ENCODE results near the gene PSG6.
"Not testable (repeated sequence)": the region's sequence is repeated elsewhere in the genome, so short reads cannot be mapped to it uniquely, and the experiment has no call there.

The PSG6 gene

DNA sequence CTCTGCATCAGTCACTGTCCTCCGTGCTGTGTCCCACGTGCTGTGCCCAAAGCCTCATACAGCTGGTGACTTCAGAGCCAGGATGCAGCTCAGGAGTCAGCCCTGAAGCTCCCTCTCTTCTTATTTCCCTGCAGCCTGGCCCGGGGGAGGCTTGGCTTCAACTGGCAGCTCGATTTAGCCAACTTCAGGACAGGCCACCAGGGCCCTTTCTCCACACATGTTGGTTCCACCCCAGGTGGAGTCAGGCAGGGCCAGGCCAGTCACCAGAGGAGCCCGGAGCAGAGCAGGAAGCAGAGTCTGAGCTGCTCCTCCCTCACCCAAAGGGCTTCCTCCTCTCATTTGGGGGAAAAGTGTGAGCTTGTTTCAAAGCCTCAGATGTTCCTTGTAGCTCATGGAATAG is 11.5 kb downstream of the PSG6 start:
- not testable (repeated sequence) for DNase-seq

GRCh38 chr19:42900561-42900960 is 17.1 kb downstream of the PSG6 start:
- not testable (repeated sequence) for DNase-seq

DNA sequence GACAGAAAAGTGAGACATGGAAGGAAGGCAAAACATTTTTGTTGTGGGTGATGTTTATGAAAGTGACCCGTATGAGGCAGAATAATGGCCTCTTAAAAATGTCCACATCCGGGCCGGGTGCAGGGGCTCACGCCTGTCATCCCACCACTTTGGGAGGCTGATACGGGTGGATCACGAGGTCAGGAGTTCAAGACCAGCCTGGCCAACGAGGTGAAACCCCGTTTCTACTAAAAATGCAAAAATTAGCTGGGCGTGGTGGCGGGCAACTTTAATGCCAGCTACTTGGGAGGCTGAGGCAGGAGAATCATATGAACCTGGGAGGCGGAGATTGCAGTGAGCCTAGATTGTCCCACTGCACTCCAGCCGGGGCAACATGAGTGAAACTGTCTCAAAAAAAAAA is 18.0 kb downstream of the PSG6 start:
- DNase-seq = not testable (repeated sequence)

- DNase-seq = not testable (repeated sequence)
Measured at GRCh38 chr19:42899110-42899509, 18.6 kb downstream of the PSG6 start.

DNA sequence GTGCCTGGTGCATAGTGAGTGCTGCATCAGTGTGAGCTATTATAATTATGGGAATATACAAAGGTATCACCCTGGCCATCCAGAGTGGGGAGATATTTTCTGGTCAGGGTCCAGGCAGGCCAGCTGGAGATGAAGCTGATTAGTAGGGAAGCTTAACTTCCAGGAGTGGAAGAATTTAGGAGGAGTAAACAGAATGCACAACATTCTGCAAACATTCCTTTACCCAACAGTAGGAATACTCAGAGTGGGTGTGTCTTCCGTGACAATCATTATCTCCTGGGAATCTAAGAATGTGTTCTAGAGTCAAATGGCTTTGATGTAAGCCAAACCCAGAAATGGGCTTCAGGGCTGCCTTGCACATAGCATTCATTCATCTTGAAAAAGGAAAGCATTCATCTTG is 19.0 kb downstream of the PSG6 start:
- DNase-seq = not testable (repeated sequence)

DNA sequence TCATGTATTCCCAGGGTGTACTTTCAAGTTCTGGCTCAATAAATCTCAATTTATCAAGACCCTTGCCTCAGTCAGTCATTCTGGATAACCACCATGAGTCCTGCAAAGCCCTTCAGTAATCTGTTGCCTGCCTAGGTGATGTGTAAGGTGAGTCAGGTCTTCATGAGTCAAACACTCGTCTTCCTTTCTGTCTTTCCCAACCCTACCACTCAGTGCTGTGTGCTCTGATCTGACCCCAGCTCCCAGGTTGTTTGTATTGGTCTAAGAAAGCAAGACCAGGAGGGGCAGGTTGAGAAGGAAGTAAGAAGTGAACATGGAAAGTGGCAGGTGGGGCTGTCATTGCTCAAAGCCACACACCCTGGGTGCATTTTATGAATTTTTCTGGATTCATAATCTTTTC is 20.0 kb downstream of the PSG6 start:
- DNase-seq = not testable (repeated sequence)

GRCh38 chr19:42890446-42890845 is 27.2 kb downstream of the PSG6 start:
- not testable (repeated sequence) for DNase-seq

GRCh38 chr19:42887876-42888445 is 29.7 kb downstream of the PSG6 start:
- not testable (repeated sequence) for DNase-seq

DNA sequence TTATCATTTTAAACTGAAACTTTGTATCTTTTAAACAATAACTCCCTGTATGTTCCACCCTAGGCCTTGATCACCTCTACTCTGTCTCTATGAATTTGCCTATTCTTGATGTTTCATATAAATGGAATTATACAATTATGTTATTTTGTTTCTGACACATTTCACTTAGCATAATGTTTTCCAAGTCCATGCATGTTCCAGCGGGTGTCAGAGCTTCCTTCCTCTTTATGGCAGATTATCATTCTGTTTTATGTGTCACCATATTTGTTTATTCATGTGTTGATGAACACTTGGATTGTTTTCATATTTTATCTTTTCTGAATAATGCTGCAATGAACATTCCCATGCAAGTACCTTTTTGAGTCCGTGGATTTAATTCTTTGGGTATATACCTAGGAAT is 35.0 kb downstream of the PSG6 start:
- not testable (repeated sequence) for DNase-seq

- DNase-seq = not testable (repeated sequence)
Measured at GRCh38 chr19:42882010-42882409, 35.7 kb downstream of the PSG6 start.

DNA sequence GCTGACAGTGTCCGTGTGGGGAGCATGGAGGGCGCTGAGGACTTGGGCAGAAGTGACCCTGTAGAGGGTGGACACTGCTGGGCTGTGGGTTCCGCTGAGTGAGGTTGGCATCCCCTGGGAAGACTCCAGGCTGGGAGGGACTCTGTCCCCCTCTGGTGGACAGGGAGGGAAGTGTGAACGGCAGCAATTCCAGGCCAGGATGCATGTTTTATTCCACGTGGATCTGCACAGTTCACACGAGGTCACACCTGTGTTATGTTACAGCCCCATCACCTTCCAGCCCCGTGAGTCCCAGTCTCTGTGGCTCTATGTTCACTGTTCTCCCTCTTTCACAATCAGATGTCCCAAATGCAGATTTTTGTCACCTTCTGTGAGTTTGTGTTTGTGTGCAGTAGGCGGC is 36.4 kb downstream of the PSG6 start:
- DNase-seq = not testable (repeated sequence)

DNA sequence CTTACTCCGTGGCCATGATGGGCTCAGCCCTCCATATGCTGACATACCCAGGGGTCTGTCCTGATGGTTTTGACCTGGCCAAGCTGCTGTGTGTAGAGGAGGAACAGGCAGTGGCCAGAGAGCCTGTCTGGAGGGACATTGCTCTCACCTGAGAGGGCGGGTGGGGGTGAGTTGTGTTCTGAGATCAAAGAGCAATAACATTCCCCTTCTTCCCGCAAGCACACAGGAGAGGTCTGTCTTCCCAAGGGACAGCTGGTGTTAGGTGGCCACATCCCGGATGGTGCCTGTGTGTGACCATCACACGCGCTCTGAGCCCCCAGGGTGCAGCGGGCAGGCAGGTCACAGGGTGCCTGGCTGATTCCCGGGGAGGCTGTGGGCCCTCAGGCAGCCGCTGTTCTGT is 37.1 kb downstream of the PSG6 start:
- not testable (repeated sequence) for DNase-seq

- no peak for DNase-seq
Measured at GRCh38 chr19:42879613-42880012, 38.1 kb downstream of the PSG6 start, which contains the start of gene PSG1. PSG1 (minus strand) TSS chr19:42879713; CDS start chr19:42879581, 132 bp downstream.

DNA sequence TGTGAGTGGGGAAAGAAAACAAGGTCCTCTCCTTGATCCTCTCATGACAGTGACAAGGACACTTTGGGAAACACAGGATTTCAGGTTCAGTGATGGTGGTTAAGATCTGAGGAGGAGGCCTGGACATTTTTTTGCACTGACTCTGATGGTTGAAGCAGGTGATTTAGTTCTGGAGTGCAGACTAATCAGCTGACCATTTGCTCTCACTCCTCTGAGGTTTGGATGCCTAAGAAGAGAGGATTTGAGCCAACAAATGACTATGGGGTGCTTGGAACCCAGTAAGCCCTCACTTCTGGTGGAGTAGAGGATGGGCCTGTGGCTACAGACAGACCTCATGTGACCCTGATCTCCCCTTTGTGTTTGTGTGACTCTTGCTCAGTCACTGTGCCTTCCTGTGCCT is 41.1 kb downstream of the PSG6 start:
- DNase-seq = not testable (repeated sequence)

DNA sequence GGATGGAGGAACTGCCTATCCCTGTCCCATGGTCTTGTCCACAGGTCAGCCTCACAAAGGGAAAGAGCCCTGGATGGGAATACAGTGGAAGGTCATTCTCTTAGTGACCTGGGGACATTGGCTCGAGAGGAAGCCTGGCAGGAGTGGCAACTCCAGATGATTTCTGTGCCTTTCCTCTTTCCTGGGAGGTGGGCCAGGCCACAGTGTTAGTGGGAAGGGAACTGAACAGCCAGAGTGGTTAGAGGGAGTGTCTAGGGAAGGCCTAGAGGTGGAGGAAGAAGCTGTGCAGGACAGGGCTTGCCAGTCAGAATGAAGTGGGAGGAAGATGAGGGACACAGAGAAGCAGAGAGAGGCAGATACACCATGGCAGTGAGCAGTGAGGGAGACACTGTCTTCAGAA is 41.8 kb downstream of the PSG6 start:
- not testable (repeated sequence) for DNase-seq

GRCh38 chr19:42874901-42875813 is 42.5 kb downstream of the PSG6 start:
- not testable (repeated sequence) for DNase-seq

DNA sequence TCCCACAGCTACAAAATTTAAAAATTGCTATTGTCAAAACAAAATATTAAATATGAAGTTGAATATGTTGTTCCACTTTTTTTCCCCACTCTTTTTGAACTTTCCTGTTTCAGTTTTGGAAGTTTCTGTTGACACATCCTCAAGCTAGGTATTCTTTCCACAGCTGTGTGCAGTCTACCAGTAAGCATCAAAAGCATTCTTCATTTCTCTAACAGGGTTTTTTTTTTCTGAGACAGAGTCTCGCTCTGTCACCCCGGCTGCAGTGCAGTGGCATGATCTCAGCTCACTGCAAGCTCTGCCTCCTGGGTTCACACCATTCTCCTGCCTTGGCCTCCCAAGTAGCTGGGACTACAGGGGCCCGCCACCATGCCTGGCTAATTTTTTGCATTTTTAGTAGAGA is 43.6 kb downstream of the PSG6 start:
- DNase-seq = not testable (repeated sequence)

GRCh38 chr19:42872608-42873007 is 45.1 kb downstream of the PSG6 start:
- DNase-seq = no peak

GRCh38 chr19:42857544-42857867 is 60.2 kb downstream of the PSG6 start:
- no peak for DNase-seq

GRCh38 chr19:42856866-42857543 is 60.7 kb downstream of the PSG6 start:
- DNase-seq = not testable (repeated sequence)

DNA sequence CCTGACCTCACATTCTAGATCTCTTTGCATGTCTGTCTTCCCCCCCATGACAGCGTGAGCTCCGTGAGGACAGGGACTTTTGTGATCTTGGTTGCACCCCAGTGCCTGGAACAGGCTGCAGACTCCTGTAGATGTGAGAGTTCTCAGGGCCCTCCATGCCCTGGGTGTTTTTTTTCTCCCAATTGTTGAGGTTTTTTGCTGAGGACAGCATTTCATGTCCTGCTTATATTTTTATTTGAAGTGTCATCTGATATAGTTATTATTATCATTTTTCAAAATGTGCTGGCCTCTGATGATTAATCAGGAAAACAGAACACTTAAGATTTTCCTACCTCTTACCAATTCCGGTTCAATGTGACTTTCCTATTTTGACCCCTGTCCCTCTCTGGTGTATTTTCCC is 62.9 kb downstream of the PSG6 start:
- DNase-seq = not testable (repeated sequence)

DNA sequence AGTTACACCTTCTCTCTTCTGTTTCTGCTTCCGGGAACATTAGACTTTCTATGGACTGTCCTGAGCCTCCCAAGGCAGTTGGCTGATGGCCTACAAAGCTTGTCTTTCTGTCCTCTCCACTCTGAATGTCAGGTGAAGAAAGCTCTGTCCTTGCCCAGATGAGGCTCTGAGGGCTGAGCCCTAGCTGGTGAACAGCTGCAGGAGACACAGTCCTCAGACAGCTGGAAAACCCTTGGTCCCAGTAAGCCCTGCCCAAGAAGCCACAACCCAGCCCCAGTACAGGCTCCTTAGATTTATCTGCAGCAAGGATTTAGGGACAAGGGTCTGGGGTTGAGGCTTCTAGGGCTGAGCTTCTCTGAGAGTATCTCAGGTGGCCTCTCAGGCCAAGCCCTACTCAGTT is 64.5 kb downstream of the PSG6 start:
- not testable (repeated sequence) for DNase-seq

DNA sequence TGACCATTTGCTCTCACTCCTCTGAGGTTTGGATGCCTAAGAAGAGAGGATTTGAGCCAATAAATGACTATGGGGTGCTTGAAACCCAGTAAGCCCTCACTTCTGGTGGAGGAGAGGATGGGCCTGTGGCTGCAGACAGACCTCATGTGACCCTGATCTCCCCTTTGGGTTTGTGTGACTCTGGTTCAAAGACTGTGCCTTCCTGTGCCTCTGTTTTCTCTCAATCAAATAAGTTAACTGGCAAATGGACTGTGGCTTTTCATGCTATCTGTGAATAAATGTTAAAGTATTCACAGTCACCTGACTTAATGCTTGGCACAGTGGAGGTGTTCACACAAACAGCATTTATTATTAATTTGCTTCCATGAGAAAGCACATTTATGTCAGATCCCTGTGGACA is 64.9 kb downstream of the PSG6 start:
- not testable (repeated sequence) for DNase-seq
